Gastroesophageal sphincter (tissue), 4 donors: Measurements from ENCODE around the gene MMP14. TPM values are rescaled to one million over a fixed set of nuclear protein-coding genes. Genes with fewer than 3 reads are reported as not detected.
A peak's percentile ranks its signal among the peaks of the same experiment; 100 is the strongest.

Experiments used
- ATAC-seq: fragments of 150-250 bp; one replicate; pipeline ENCODE4 v1.9.1; 2016; ENCODE audit warnings: mild to moderate bottlenecking, moderate library complexity
- H3K27ac ChIP-seq, 4 donors: fragments of 200-600 bp; sonication (generic) in 3 of 4; 1 replicate in 3 of 4; 2 replicates in 1 of 4; pipeline ENCODE4 v1.5.1; 2016 to 2019
- H3K27me3 ChIP-seq: fragments of 200-600 bp; sonication (generic); one replicate; pipeline ENCODE4 v1.5.1; 2019
- H3K36me3 ChIP-seq, 2 donors: fragments of 200-600 bp; sonication (generic); one replicate each; pipeline ENCODE4 v1.5.1; 2019; ENCODE audit warnings: control low read depth in 1 of 2
- H3K4me1 ChIP-seq, 3 donors: fragments of 200-600 bp; sonication (generic); 1 replicate in 2 of 3; 2 replicates in 1 of 3; pipeline ENCODE4 v1.5.1; 2016 to 2019; ENCODE audit warnings: control low read depth in 2 of 3
- H3K4me3 ChIP-seq, 2 donors: fragments of 200-600 bp; sonication (generic); one replicate each; pipeline ENCODE4 v1.5.1; 2019; ENCODE audit warnings: mild to moderate bottlenecking in 1 of 2, moderate library complexity in 1 of 2
- H3K9me3 ChIP-seq, 3 donors: fragments of 200-600 bp; sonication (generic); one replicate each; pipeline ENCODE4 v1.5.1; 2017 to 2019; ENCODE audit warnings: control low read depth in 2 of 3
- EP300 ChIP-seq: sonication (generic); formaldehyde crosslinking; IDR thresholded peaks from one replicate; pipeline ENCODE4 v1.6.1; 2017; ENCODE audit warnings: antibody characterized with exemption, mild to moderate bottlenecking
- POLR2A ChIP-seq, 2 donors: fragments of 450-650 bp; IDR thresholded peaks; one replicate each; pipeline ENCODE4 v1.6.1; 2017; ENCODE audit warnings: antibody characterized with exemption in 2 of 2, mild to moderate bottlenecking in 2 of 2, moderate library complexity in 1 of 2
- POLR2AphosphoS5 ChIP-seq: sonication (generic); formaldehyde crosslinking; IDR thresholded peaks from one replicate; pipeline ENCODE4 v1.6.1; 2017; ENCODE audit warnings: antibody characterized with exemption
- WGBS, 2 donors: methylation state at CpG; one replicate each; pipeline ENCODE4 v1.1.5; 2018; ENCODE audit warnings: low coverage in 1 of 2; 5-methylcytosine and 5-hydroxymethylcytosine counted together
- total RNA-seq, 4 donors: library from RNA; depleted of rRNA; stranded (reverse); fragments of >200 nt; gene quantifications; one replicate each; pipeline ENCODE4 v1.1.0, GENCODE V29; 2016
- TF ChIP-seq, protein P1 (sequence below), 4 experiments: fragments of 200-600 bp in 2 of 4; fragments of 450-650 bp in 2 of 4; sonication (generic) in 1 of 4; IDR thresholded peaks; one replicate each; pipeline ENCODE4 v1.5.1; 2017 to 2019; ENCODE audit warnings: antibody characterized with exemption in 4 of 4, mild to moderate bottlenecking in 2 of 4, moderate library complexity in 2 of 4

MMP14 gene
- total RNA-seq, 4 donors from 2014 or later = 114 to 127 (median 123) TPM

DNA sequence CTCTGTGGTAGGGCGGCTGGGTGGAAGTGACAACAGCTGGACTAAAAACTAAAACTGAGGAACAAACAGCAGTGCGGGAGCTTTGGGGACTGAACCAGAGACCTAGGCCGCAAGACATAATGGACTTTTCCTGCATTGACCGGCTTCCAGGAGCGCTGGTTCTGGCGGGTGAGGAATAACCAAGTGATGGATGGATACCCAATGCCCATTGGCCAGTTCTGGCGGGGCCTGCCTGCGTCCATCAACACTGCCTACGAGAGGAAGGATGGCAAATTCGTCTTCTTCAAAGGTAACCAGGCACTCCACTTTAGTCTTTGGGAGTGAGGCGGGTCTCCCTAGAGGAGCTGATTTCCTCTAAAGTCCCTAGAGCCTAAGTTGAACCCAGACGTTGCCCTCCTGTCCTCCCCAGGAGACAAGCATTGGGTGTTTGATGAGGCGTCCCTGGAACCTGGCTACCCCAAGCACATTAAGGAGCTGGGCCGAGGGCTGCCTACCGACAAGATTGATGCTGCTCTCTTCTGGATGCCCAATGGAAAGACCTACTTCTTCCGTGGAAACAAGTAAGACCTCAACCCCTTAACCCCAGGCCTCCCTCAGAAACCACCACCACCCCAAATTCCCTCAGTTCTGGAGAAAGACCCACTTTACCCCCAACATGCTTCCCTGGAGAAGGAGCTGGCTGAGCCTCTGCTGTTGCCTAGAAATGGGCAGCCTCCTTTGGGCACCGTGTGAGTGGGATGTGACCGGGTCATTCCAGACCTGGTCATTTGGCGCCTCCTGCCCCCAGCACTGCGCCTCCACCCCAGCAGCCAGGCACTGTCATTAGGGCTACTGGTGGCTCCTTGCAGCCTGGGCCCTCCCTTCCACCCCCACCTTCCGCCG lies 8.1 kb downstream of the MMP14 start:
- peak overlapping the region in 3 of 4 donors; percentile 82 to 90 (median 86) for H3K27ac ChIP-seq

DNA sequence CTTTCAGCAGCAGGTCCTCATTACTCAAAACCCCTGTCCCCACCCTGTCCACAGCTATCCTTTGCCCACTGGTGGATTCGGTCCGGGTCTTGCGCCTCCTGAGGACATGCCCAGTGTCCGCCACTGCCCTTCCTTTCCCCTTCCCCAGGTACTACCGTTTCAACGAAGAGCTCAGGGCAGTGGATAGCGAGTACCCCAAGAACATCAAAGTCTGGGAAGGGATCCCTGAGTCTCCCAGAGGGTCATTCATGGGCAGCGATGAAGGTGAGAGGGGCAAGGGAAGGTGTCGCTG lies 8.7 kb downstream of the MMP14 start:
- no peak for ATAC-seq
- H3K4me1 ChIP-seq = peaks cover 0 to 98% (median 41%) of the 10 kb centered on the region in 3 donors
- no peak for TF ChIP-seq POLR2A (IDR thresholded peaks at IDR 0.05)
- TF ChIP-seq EP300 = no peak
- TF ChIP-seq POLR2AphosphoS5 = no peak
- TF ChIP-seq, protein P1, sequence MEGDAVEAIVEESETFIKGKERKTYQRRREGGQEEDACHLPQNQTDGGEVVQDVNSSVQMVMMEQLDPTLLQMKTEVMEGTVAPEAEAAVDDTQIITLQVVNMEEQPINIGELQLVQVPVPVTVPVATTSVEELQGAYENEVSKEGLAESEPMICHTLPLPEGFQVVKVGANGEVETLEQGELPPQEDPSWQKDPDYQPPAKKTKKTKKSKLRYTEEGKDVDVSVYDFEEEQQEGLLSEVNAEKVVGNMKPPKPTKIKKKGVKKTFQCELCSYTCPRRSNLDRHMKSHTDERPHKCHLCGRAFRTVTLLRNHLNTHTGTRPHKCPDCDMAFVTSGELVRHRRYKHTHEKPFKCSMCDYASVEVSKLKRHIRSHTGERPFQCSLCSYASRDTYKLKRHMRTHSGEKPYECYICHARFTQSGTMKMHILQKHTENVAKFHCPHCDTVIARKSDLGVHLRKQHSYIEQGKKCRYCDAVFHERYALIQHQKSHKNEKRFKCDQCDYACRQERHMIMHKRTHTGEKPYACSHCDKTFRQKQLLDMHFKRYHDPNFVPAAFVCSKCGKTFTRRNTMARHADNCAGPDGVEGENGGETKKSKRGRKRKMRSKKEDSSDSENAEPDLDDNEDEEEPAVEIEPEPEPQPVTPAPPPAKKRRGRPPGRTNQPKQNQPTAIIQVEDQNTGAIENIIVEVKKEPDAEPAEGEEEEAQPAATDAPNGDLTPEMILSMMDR (IDR thresholded peaks at IDR 0.05) = no peak
- no peaks in the 10 kb centered on the region for H3K9me3 ChIP-seq
- peaks cover 0 to 66% of the 10 kb centered on the region in 2 donors for H3K36me3 ChIP-seq
- peak overlapping the region in 3 of 4 donors; percentile 82 to 90 (median 86) for H3K27ac ChIP-seq
- no peak overlapping the region for H3K4me3 ChIP-seq
- H3K27me3 ChIP-seq = no peaks in the 10 kb centered on the region
- 77 to 100% methylated on average over 2 of the region's 9 CpGs for WGBS, 2 donors

More for the DNA sequence above, 8.1 kb downstream of the MMP14 start:
- ATAC-seq = no peak
- Histone ChIP-seq H3K36me3 (peaks cover 0 to 66% of the 10 kb centered on the region in 2 donors), H3K4me1 (peaks cover 0 to 98% (median 38%) of the 10 kb centered on the region in 3 donors), H3K9me3 (no peaks in the 10 kb centered on the region), H3K27me3 (no peaks in the 10 kb centered on the region), H3K4me3 (no peak overlapping the region)
- 81 to 100% methylated on average over 5 to 6 of the region's 22 CpGs for WGBS, 2 donors
- TF ChIP-seq POLR2AphosphoS5 = no peak
- TF ChIP-seq, protein P1 (IDR thresholded peaks at IDR 0.05) = no peak
- TF ChIP-seq POLR2A (IDR thresholded peaks at IDR 0.05) = no peak
- no peak for TF ChIP-seq EP300

DNA sequence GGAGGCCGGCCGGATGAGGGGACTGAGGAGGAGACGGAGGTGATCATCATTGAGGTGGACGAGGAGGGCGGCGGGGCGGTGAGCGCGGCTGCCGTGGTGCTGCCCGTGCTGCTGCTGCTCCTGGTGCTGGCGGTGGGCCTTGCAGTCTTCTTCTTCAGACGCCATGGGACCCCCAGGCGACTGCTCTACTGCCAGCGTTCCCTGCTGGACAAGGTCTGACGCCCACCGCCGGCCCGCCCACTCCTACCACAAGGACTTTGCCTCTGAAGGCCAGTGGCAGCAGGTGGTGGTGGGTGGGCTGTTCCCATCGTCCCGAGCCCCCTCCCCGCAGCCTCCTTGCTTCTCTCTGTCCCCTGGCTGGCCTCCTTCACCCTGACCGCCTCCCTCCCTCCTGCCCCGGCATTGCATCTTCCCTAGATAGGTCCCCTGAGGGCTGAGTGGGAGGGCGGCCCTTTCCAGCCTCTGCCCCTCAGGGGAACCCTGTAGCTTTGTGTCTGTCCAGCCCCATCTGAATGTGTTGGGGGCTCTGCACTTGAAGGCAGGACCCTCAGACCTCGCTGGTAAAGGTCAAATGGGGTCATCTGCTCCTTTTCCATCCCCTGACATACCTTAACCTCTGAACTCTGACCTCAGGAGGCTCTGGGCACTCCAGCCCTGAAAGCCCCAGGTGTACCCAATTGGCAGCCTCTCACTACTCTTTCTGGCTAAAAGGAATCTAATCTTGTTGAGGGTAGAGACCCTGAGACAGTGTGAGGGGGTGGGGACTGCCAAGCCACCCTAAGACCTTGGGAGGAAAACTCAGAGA lies 9.6 kb downstream of the MMP14 start:
- H3K9me3 ChIP-seq = no peaks in the 10 kb centered on the region
- peak overlapping the region in 3 of 4 donors; percentile 82 to 90 (median 86) for H3K27ac ChIP-seq
- TF ChIP-seq, protein P1 (IDR thresholded peaks at IDR 0.05) = no peak
- TF ChIP-seq POLR2AphosphoS5 = no peak
- no peak for TF ChIP-seq POLR2A (IDR thresholded peaks at IDR 0.05)
- no peak for TF ChIP-seq EP300
- H3K36me3 ChIP-seq = peaks cover 0 to 61% of the 10 kb centered on the region in 2 donors
- H3K4me3 ChIP-seq = no peak overlapping the region
- no peaks in the 10 kb centered on the region for H3K27me3 ChIP-seq
- no peak for ATAC-seq
- WGBS, 2 donors = 40% methylated on average over 2 of the region's 26 CpGs; no CpG with 5 or more reads in 1 of the 2 donors
- peaks cover 0 to 98% (median 51%) of the 10 kb centered on the region in 3 donors for H3K4me1 ChIP-seq

DNA sequence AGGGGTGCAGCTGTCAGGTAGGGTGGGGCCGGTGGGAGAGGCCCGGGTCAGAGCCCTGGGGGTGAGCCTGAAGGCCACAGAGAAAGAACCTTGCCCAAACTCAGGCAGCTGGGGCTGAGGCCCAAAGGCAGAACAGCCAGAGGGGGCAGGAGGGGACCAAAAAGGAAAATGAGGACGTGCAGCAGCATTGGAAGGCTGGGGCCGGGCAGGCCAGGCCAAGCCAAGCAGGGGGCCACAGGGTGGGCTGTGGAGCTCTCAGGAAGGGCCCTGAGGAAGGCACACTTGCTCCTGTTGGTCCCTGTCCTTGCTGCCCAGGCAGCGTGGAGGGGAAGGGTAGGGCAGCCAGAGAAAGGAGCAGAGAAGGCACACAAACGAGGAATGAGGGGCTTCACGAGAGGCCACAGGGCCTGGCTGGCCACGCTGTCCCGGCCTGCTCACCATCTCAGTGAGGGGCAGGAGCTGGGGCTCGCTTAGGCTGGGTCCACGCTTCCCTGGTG lies 10.5 kb downstream of the MMP14 start:
- no peaks in the 10 kb centered on the region for H3K9me3 ChIP-seq
- 35 to 63% methylated on average over 2 to 5 of the region's 11 CpGs for WGBS, 2 donors
- no peak for TF ChIP-seq POLR2A (IDR thresholded peaks at IDR 0.05)
- TF ChIP-seq EP300 = no peak
- TF ChIP-seq, protein P1 (IDR thresholded peaks at IDR 0.05) = no peak
- no peak for TF ChIP-seq POLR2AphosphoS5
- no peak for ATAC-seq
- no peak overlapping the region for H3K4me3 ChIP-seq
- H3K36me3 ChIP-seq = peaks cover 0 to 53% of the 10 kb centered on the region in 2 donors
- peaks cover 3 to 98% (median 58%) of the 10 kb centered on the region in 3 donors for H3K4me1 ChIP-seq
- H3K27ac ChIP-seq = peak overlapping the region; percentile 15 to 90 (median 84)
- no peaks in the 10 kb centered on the region for H3K27me3 ChIP-seq
